OCI-LY7 (cell line): ENCODE results near the gene COX8A. TPM values are rescaled to one million over a fixed set of nuclear protein-coding genes. Genes with fewer than 3 reads are reported as not detected.

Experiments
- BruUV-seq: library from RNA; stranded (reverse); fragments of 400-500 nt; replicated peaks from 2 replicates; lab custom pipeline; 2021; lab: Mats Ljungman, UMichigan
- CTCF ChIA-PET: fragments of 300-600 bp; sonication (Branson Sonifier 250); formaldehyde crosslinking; loops from one replicate; lab custom pipeline; 2022; ENCODE audit warnings: antibody characterized with exemption; ENCODE audit not compliant: unreplicated experiment; lab: Charles Lee
- POLR2A ChIA-PET: fragments of 300-600 bp; sonication (Branson Sonifier 250); formaldehyde crosslinking; loops from one replicate; lab custom pipeline; 2022; ENCODE audit warnings: antibody characterized with exemption; lab: Charles Lee
- DNase-seq: peaks from one replicate; pipeline ENCODE4 v3.0.0-alpha.2; 2015; ENCODE audit warnings: low spot score
- H2AFZ ChIP-seq: fragments of 200-600 bp; sonication (generic), shearing (Covaris generic); 2 replicates; pipeline ENCODE4 v1.6.1; 2014; ENCODE audit warnings: mild to moderate bottlenecking, antibody characterized with exemption, low read length, moderate library complexity
- H3K27ac ChIP-seq: fragments of 200-600 bp; sonication (generic); 2 replicates; pipeline ENCODE4 v1.5.1; 2014; ENCODE audit warnings: mixed run types, low read depth, mild to moderate bottlenecking, moderate library complexity, low read length, inconsistent platforms; ENCODE audit not compliant: poor library complexity, severe bottlenecking
- H3K36me3 ChIP-seq: fragments of 200-600 bp; sonication (generic); 2 replicates; pipeline ENCODE4 v1.6.1; 2014; ENCODE audit warnings: mild to moderate bottlenecking, antibody characterized with exemption, low read length, moderate library complexity, mixed read lengths; ENCODE audit not compliant: insufficient read depth
- H3K4me1 ChIP-seq: fragments of 200-600 bp; sonication (generic); 2 replicates; pipeline ENCODE4 v1.5.1; 2014; ENCODE audit warnings: mild to moderate bottlenecking, low read length; ENCODE audit not compliant: insufficient read depth, poor library complexity, severe bottlenecking
- H3K4me2 ChIP-seq: fragments of 200-600 bp; sonication (generic); 2 replicates; pipeline ENCODE4 v1.6.1; 2014; ENCODE audit warnings: mild to moderate bottlenecking, low read length
- H3K4me3 ChIP-seq: fragments of 200-600 bp; sonication (generic); 2 replicates; pipeline ENCODE4 v1.5.1; 2014; ENCODE audit warnings: mild to moderate bottlenecking, low read depth, low read length; ENCODE audit not compliant: poor library complexity, severe bottlenecking
- H3K79me2 ChIP-seq: fragments of 200-600 bp; sonication (generic); 2 replicates; pipeline ENCODE4 v1.6.1; 2016; ENCODE audit warnings: low read depth, mild to moderate bottlenecking, low read length, moderate library complexity, mixed read lengths; ENCODE audit not compliant: insufficient read depth
- H3K9me2 ChIP-seq: fragments of 200-600 bp; sonication (generic); 2 replicates; pipeline ENCODE4 v1.6.1; 2016; ENCODE audit warnings: mild to moderate bottlenecking, low read length, mixed read lengths; ENCODE audit not compliant: insufficient read depth
- H3K9me3 ChIP-seq: fragments of 200-600 bp; sonication (generic); 2 replicates; pipeline ENCODE4 v1.6.1; 2014; ENCODE audit warnings: mild to moderate bottlenecking, mixed run types, low read length, mixed read lengths
- H4K20me1 ChIP-seq: fragments of 200-600 bp; sonication (generic); 2 replicates; pipeline ENCODE4 v1.6.1; 2014; ENCODE audit warnings: mild to moderate bottlenecking, antibody characterized with exemption, low read length, moderate library complexity, mixed read lengths; ENCODE audit not compliant: insufficient read depth
- CTCF ChIP-seq: fragments of 200-600 bp; sonication (generic); conservative IDR thresholded peaks from 2 replicates; pipeline ENCODE4 v1.5.1; 2014; ENCODE audit warnings: mild to moderate bottlenecking, antibody characterized with exemption, low read length, moderate library complexity, mixed read lengths
- EZH2phosphoT487 ChIP-seq: fragments of 200-600 bp; sonication (generic); IDR thresholded peaks from 2 replicates; pipeline ENCODE4 v1.6.1; 2018; ENCODE audit warnings: low read depth, borderline replicate concordance, mild to moderate bottlenecking, mixed run types, antibody characterized with exemption, low read length, moderate library complexity, mixed read lengths
- intact Hi-C: fragments of 100-400 bp; cut with micrococcal nuclease; formaldehyde crosslinking; loops from one replicate; pipeline ENCODE4 v1.10.0; 2022; ENCODE audit not compliant: unreplicated experiment
- total RNA-seq, 2 experiments: library from RNA; depleted of rRNA in 1 of 2; stranded (reverse); fragments of >200 nt in 1 of 2; shearing (Covaris generic) in 1 of 2; gene quantifications; 2 replicates each; pipeline ENCODE4 v1.2.3, GENCODE V29; 2014 to 2022

COX8A gene
- total RNA-seq, 2 experiments from 2014 or later: 373 to 811 TPM

DNA sequence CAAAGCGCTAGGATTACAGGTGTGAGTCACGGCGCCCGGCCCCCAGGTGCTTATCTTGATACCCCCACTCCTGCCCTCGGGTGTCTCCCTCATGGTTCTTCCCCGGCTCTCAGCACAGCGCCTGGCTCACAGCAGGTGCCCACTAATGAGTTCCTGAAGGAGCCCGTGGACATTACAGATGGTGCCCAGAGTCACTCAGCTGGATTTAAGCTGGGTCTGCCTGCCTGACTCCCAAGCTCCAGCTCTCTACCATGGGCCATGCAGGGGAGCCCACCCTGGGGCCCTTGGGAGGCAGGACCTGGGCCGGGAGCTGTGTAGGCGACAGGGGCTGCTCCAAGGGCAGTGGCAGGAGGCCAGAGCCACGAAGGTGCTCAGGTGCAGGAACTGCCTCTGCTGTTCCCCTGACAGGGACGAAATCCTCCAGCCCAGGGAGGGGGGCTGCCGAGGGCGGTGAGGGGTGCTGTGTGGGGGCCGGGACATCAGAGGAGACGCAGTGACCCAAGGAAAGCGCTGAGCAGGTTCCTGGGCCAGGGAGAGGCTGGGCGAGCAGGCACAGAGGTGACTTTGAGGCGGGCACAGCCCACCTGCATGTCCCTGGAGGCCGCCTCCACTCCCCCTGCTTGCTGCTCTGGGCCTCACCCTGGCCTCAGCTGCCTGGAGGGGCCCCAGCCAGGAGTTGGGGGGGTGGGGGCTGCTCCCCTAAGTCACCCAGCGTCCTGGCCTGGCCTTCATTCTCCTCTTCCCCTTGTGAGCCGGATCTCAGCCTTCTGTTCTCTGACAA lies 46.7 kb downstream of the COX8A start:
- Histone ChIP-seq H3K9me3 (no peaks in the 10 kb centered on the region), H4K20me1 (no peaks in the 10 kb centered on the region), H3K4me3 (no peak overlapping the region), H3K79me2 (no peaks in the 10 kb centered on the region), H3K4me2 (no peak overlapping the region), H3K4me1 (no peaks in the 10 kb centered on the region), H3K27ac (no peak overlapping the region), H3K36me3 (no peaks in the 10 kb centered on the region), H2AFZ (no peak overlapping the region), H3K9me2 (no peaks in the 10 kb centered on the region)
- BruUV-seq: no TSS peak
- intact Hi-C loops: no loop called here
- no peak for TF ChIP-seq CTCF
- no peak for TF ChIP-seq EZH2phosphoT487
- POLR2A ChIA-PET: no interaction called here
- CTCF ChIA-PET: no interaction called here
- DNase-seq: no peak

GRCh38 chr11:64021757-64022093 lies 47.3 kb downstream of the COX8A start:
- Histone ChIP-seq H3K9me2 (no peaks in the 10 kb centered on the region), H3K36me3 (no peaks in the 10 kb centered on the region), H3K4me1 (no peaks in the 10 kb centered on the region), H2AFZ (no peak overlapping the region), H3K9me3 (no peaks in the 10 kb centered on the region), H3K27ac (no peak overlapping the region), H3K4me2 (no peak overlapping the region), H3K79me2 (no peaks in the 10 kb centered on the region), H4K20me1 (no peaks in the 10 kb centered on the region), H3K4me3 (no peak overlapping the region)
- ChIA-PET POLR2A (no interaction called here), CTCF (no interaction called here)
- DNase-seq: no peak
- no TSS peak for BruUV-seq
- intact Hi-C loops: no loop called here
- TF ChIP-seq EZH2phosphoT487: no peak
- no peak for TF ChIP-seq CTCF

DNA sequence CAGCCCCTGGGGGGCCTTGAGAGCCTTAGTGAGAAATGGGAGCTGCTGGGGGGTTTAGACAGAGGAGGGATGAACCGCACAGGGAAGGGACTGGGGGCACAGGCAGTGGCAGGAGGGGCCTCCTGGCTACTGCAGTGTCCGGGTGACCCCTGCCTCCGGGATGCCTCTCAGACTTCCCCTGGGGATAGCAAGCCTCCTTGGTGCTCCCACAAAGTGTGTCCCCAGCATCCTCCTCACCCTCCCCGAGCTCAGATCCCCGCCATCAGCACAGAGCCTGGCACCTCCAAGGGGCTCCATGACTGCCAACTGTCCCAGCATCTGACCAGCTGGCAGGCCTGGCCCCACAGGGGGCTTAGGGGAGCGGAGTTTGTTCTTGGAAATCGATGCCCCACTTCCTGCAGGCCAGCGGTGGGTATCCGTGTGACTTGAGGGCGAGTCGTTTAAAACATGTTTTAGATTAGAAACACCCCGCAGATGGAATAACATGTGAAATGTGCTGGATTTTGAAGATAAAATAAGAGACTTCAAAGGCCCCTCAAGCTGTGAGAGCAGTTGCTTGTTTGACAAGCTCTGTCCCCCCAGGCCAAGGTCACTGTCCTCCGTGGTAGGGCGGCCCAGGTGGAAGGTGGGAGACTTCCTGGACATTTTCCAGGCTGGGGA lies 47.8 kb downstream of the COX8A start:
- peaks cover under 1% of the 10 kb centered on the region for H3K4me1 ChIP-seq
- TF ChIP-seq EZH2phosphoT487 (no peak), CTCF (no peak)
- H3K36me3 ChIP-seq: no peaks in the 10 kb centered on the region
- ChIA-PET CTCF (no interaction called here), POLR2A (interaction anchor here (0.7 to 1.6 kb wide), 2 partner anchors 9 kb away, joined by 3 to 9 read pairs; no protein-coding TSS in a partner anchor)
- H3K9me2 ChIP-seq: no peaks in the 10 kb centered on the region
- H3K79me2 ChIP-seq: no peaks in the 10 kb centered on the region
- no peak overlapping the region for H3K4me2 ChIP-seq
- DNase-seq: no peak
- no peaks in the 10 kb centered on the region for H3K9me3 ChIP-seq
- H4K20me1 ChIP-seq: no peaks in the 10 kb centered on the region
- H2AFZ ChIP-seq: no peak overlapping the region
- no TSS peak for BruUV-seq
- intact Hi-C loops: no loop called here
- H3K27ac ChIP-seq: no peak overlapping the region
- no peak overlapping the region for H3K4me3 ChIP-seq
